Mesodermal cell (in vitro differentiated cells): ENCODE results near the gene GPR3.
A peak's percentile ranks its signal among the peaks of the same experiment; 100 is the strongest.
"Not testable (repeated sequence)": the region's sequence is repeated elsewhere in the genome, so short reads cannot be mapped to it uniquely, and the experiment has no call there.

Experiments used
- H3K27ac ChIP-seq: 2 replicates; pipeline ENCODE4 v1.7.0; 2013; ENCODE audit warnings: mild to moderate bottlenecking, low read depth, low read length, moderate library complexity; ENCODE audit not compliant: severe bottlenecking
- H3K36me3 ChIP-seq: 2 replicates; pipeline ENCODE4 v1.7.1; 2013; ENCODE audit warnings: mild to moderate bottlenecking, low read length, moderate library complexity; ENCODE audit not compliant: control insufficient read depth, insufficient read depth
- H3K4me1 ChIP-seq: one replicate; pipeline ENCODE4 v1.7.1; 2013; ENCODE audit warnings: mild to moderate bottlenecking, low read length; ENCODE audit not compliant: insufficient read depth, control insufficient read depth, poor library complexity, severe bottlenecking
- H3K4me3 ChIP-seq: 2 replicates; pipeline ENCODE4 v1.7.0; 2013; ENCODE audit warnings: low read length, control low read depth, mild to moderate bottlenecking; ENCODE audit not compliant: insufficient read depth, poor library complexity, severe bottlenecking; ENCODE audit errors: extremely low read depth
- H3K9me3 ChIP-seq: 2 replicates; pipeline ENCODE4 v1.7.1; 2013; ENCODE audit warnings: mild to moderate bottlenecking, low read length, moderate library complexity; ENCODE audit not compliant: control insufficient read depth
- WGBS, 2 experiments: methylation state at CpG; one replicate each; pipeline ENCODE4 v1.1.5; 2013; ENCODE audit warnings: missing lambda C conversion rate in 2 of 2; ENCODE audit not compliant: insufficient coverage in 2 of 2; 5-methylcytosine and 5-hydroxymethylcytosine counted together

Gene GPR3

GRCh38 chr1:27381969-27382762, 10.3 kb upstream of the GPR3 start:
- no peaks in the 10 kb centered on the region for H3K36me3 ChIP-seq
- WGBS, 2 experiments = 76 to 87% methylated on average over 9 to 14 of the region's 18 CpGs
- H3K27ac ChIP-seq = no peak overlapping the region
- no peaks in the 10 kb centered on the region for H3K4me1 ChIP-seq
- no peaks in the 10 kb centered on the region for H3K9me3 ChIP-seq
- no peak overlapping the region for H3K4me3 ChIP-seq

DNA sequence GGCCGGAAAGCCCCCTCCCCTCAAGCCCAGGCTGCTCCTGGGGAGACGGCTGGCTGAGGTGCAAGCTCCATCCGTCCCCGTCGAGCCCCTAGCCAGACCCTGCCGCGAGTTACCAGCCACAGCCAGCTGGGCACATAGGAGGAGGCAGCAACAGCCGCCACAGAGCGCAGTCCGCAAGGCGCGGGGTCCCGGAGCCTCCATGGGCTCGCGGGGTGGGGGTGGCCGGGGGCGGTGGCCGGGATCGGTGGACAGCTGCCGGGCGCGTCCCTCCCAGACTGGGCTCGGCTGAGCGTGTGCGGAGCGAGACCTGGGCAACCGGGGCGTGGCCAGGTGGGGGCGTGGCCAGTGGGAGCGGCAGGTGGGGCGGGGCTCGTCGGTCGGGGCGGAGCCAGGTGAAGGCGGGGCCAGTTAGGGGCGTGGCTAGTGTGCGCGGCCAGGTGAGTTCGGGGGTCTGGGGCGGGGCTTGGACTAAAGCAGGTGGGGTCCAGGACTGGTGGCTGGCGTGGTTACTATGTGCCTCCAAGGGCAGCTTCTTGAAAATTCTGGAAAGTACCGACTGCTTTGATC, 9.3 kb upstream of the GPR3 start, which contains the start of gene CD164L2:
TSS of gene CD164L2 (minus strand) at position 295 of the 567 bp plus-strand sequence. CDS start at position 201, 94 bp downstream.
- Histone ChIP-seq H3K4me3 (peak within 1 kb of the TSS; percentile 24), H3K4me1 (no peaks in the 10 kb centered on the region), H3K9me3 (no peaks in the 10 kb centered on the region), H3K36me3 (no peaks in the 10 kb centered on the region), H3K27ac (no peak within 1 kb of the TSS)
- 15 to 19% methylated on average over 18 to 25 of the region's 43 CpGs for WGBS, 2 experiments

DNA sequence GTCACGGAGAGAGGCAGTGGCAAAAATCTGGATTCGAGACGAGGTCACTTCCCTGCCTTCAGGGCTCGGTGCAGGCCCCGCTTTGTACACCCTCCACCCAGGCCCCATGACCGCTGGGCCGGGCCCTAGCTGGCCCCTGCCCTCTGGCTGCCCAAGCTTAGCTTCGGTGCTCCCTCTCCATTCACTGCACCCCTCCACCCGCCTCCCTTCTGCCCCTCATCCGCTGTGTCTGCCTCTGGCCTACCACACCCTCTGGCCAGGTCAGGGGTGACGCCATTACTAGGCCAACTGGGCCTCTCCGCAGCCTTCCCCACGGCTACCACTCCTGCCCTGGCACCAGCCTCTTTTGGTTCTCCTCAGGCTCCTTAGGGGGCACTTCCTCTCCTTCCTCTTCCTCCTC, 8.8 kb upstream of the GPR3 start:
- WGBS, 2 experiments = 84 to 88% methylated on average over 11 to 13 of the region's 13 CpGs
- Histone ChIP-seq H3K36me3 (no peaks in the 10 kb centered on the region), H3K9me3 (no peaks in the 10 kb centered on the region), H3K4me1 (no peaks in the 10 kb centered on the region), H3K27ac (no peak overlapping the region), H3K4me3 (no peak overlapping the region)

DNA sequence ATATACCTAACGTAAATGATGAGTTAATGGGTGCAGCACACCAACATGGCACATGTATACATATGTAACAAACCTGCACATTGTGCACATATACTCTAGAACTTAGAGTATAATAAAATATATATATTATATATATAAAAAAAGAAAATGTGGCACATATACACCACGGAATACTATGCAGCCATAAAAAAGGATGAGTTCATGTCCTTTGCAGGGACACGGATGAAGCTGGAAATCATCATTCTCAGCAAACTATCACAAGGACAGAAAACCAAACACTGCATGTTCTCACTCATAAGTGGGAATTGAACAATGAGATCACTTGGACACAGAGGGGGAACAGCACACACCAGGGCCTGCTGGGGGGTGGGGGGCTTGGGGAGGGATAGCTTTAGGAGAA, 7.6 kb upstream of the GPR3 start:
- not testable (repeated sequence) for H3K36me3 ChIP-seq, H3K9me3 ChIP-seq, H3K27ac ChIP-seq, H3K4me1 ChIP-seq, H3K4me3 ChIP-seq
- WGBS, 2 experiments = no CpG with 5 or more reads among the region's 3 CpGs

GRCh38 chr1:27388337-27389005, 4.0 kb upstream of the GPR3 start:
- no peaks in the 10 kb centered on the region for H3K36me3 ChIP-seq
- no peak overlapping the region for H3K4me3 ChIP-seq
- H3K27ac ChIP-seq = no peak overlapping the region
- H3K4me1 ChIP-seq = peaks cover 8% of the 10 kb centered on the region
- no peaks in the 10 kb centered on the region for H3K9me3 ChIP-seq
- 0 to 86% methylated on average over 1 to 2 of the region's 5 CpGs for WGBS, 2 experiments

DNA sequence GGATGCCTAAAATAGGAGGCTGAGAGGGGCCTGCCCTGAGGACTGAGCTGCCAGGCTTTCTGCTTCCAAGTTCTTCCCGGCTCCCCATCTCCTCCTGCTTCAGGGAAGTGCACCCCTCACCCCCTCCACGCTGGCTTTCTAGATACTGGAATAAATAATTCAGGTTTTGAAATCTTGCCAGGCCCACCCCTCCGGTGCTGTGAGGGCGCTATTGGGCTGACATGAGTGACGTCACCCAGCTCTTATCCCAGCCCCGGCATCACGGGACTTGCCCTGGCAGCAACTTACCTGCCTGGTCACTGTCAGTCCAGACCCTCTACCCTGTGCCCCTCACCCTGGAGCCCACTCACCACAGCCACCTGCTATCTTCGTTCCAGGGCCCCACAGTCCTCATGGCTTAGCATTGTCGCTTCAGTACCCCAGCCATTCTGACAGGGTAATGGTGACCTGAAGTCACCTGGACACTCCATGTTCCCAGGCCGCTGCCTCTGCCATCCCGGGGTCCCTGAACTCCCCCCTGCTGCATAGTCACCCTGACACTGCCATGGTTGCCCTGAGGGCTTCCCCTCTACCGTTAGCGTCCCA, 819 bp upstream of the GPR3 start:
- Histone ChIP-seq H3K9me3 (no peaks in the 10 kb centered on the region), H3K36me3 (no peaks in the 10 kb centered on the region), H3K4me3 (peak overlapping the region; percentile 70), H3K4me1 (peaks cover 8% of the 10 kb centered on the region), H3K27ac (no peak overlapping the region)
- WGBS, 2 experiments = 53% methylated on average over 11 to 12 of the region's 13 CpGs

DNA sequence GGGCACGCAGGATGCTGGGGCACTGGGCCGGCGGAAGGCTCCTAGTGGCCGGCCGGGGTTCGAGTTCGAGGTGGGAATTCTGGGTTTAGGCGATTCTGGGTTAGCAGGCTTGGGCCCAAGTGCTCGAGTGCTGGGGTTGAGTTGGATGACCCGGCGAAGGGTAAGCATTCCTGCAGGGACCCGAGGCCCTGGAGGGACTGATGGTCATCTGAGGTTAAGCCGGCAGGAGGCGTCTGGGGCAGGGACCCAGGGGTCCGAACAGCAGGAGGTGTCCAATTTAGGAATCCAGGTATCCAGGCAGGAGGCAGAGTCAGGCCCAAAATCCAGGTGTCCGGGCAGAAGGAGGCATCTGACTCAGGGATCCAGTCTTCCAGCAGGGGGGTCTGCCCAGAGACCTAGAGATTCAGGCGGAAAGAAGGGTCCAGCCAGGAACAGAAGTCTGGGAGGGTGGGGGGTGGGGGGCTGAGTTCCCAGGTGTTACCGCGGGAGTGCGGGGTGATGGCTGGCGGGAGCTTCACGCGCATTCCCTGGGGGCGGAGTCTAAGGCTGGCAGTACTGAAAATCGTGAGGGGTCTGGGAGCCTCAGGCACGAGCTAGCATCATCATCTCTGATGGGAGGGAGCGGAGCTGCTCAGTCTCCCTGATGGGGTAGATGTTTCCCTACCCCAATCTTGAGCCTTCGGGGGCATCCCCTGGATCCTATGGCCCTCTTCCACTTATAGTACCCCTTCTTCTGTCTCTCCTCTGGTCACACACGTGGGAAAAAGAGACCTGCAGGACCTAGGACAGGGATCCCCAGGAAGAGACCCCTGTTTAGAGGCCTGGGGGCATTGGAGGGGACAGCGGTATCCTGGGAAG, 585 bp downstream of the GPR3 start:
- 15 to 18% methylated on average over 19 to 29 of the region's 30 CpGs for WGBS, 2 experiments
- peak overlapping the region; percentile 70 for H3K4me3 ChIP-seq
- peak overlapping the region; percentile 71 for H3K27ac ChIP-seq
- no peaks in the 10 kb centered on the region for H3K9me3 ChIP-seq
- no peaks in the 10 kb centered on the region for H3K36me3 ChIP-seq
- H3K4me1 ChIP-seq = peaks cover 11% of the 10 kb centered on the region

GRCh38 chr1:27393641-27394281, 1.3 kb downstream of the GPR3 start:
- no peak overlapping the region for H3K4me3 ChIP-seq
- H3K9me3 ChIP-seq = no peaks in the 10 kb centered on the region
- H3K36me3 ChIP-seq = no peaks in the 10 kb centered on the region
- whole genome bisulfite sequencing, 2 experiments = 89 to 96% methylated on average over 16 to 17 of the region's 18 CpGs
- peaks cover 12% of the 10 kb centered on the region for H3K4me1 ChIP-seq
- H3K27ac ChIP-seq = no peak overlapping the region

DNA sequence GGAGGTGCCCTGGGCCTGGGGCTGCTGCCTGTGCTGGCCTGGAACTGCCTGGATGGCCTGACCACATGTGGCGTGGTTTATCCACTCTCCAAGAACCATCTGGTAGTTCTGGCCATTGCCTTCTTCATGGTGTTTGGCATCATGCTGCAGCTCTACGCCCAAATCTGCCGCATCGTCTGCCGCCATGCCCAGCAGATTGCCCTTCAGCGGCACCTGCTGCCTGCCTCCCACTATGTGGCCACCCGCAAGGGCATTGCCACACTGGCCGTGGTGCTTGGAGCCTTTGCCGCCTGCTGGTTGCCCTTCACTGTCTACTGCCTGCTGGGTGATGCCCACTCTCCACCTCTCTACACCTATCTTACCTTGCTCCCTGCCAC, 1.8 kb downstream of the GPR3 start:
- WGBS, 2 experiments = 95 to 98% methylated on average over 7 to 9 of the region's 9 CpGs
- peaks cover 15% of the 10 kb centered on the region for H3K4me1 ChIP-seq
- H3K36me3 ChIP-seq = no peaks in the 10 kb centered on the region
- no peak overlapping the region for H3K27ac ChIP-seq
- no peaks in the 10 kb centered on the region for H3K9me3 ChIP-seq
- no peak overlapping the region for H3K4me3 ChIP-seq

GRCh38 chr1:27394925-27395324, 2.5 kb downstream of the GPR3 start:
- H3K27ac ChIP-seq = no peak overlapping the region
- H3K9me3 ChIP-seq = no peaks in the 10 kb centered on the region
- no peak overlapping the region for H3K4me3 ChIP-seq
- H3K4me1 ChIP-seq = peaks cover 15% of the 10 kb centered on the region
- no peaks in the 10 kb centered on the region for H3K36me3 ChIP-seq
- 86 to 91% methylated on average over 1 of the region's 1 CpG for WGBS, 2 experiments
